Mucosa of rectum (tissue), 2 donors: ENCODE measurements around the gene CXCR5.

Experiments
- H3K27ac ChIP-seq, 2 donors: one replicate each; pipeline ENCODE4 v1.7.0; 2013; ENCODE audit warnings: inconsistent platforms in 2 of 2, low read depth in 2 of 2, low read length in 2 of 2
- H3K27me3 ChIP-seq, 2 donors: one replicate each; pipeline ENCODE4 v1.7.0; 2013; ENCODE audit warnings: low read length in 2 of 2; ENCODE audit not compliant: control insufficient read depth in 2 of 2, insufficient read depth in 2 of 2
- H3K36me3 ChIP-seq, 2 donors: one replicate each; pipeline ENCODE4 v1.7.0; 2013; ENCODE audit warnings: low read length in 2 of 2; ENCODE audit not compliant: control insufficient read depth in 2 of 2, insufficient read depth in 2 of 2
- H3K4me1 ChIP-seq, 2 donors: one replicate each; pipeline ENCODE4 v1.7.0; 2013; ENCODE audit warnings: low read length in 2 of 2, mild to moderate bottlenecking in 1 of 2; ENCODE audit not compliant: control insufficient read depth in 2 of 2, insufficient read depth in 2 of 2
- H3K4me3 ChIP-seq, 2 donors: one replicate each; pipeline ENCODE4 v1.7.0; 2013; ENCODE audit warnings: low read length in 2 of 2
- H3K9ac ChIP-seq, 2 donors: one replicate each; pipeline ENCODE4 v1.7.0; 2013; ENCODE audit warnings: low read length in 2 of 2, low read depth in 1 of 2, mild to moderate bottlenecking in 1 of 2
- H3K9me3 ChIP-seq, 2 donors: one replicate each; pipeline ENCODE4 v1.7.0; 2013; ENCODE audit warnings: low read length in 2 of 2; ENCODE audit not compliant: control insufficient read depth in 2 of 2
- donor health status: healthy.
- donor health status: Normal muscosa, but diverticular disease.

Gene CXCR5

DNA sequence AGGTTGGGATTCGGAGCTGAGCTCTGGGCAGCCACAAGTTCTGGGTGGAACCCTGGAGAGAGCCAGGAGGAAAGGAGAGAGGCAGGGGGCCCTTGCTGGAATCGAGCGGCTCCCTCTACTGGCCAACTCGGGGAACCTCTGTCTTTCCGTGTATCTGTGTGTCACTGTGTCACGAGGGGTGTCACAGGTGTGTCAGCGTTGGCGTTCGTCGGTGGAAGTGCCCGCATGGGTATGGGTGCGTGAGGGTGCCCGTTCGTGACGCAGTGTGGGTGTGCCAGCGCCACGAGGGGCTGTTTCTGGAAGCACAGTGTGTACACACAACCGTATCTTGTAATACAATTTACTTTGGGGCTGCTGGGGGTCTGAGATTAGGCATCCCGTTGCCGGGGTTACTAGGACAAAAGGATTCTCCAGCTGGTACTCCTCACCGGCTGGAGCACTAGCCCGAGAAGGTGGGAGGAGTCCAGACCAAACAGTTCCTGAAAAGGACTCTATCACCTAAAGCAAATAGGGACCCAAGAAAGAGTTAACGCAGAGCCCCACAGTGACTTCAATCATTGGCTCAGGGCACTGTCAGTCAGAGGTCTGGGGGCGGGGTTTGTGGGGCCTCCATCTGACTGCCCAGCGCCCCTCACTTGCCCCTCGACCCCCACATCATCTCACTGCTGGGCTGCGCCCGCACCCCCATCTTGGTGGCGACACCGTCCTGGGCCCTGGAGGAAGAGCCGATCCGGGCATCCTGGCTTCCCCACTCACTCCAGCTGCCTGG is 44.6 kb downstream of the CXCR5 start:
- H3K27me3 ChIP-seq, result peaks cover 0 to 2% of the 10 kb centered on the region in 2 donors
- H3K9ac ChIP-seq, result peak overlapping the region; percentile 83 to 90
- peaks cover 33 to 47% of the 10 kb centered on the region in 2 donors for H3K4me1 ChIP-seq
- H3K36me3 ChIP-seq, result no peaks in the 10 kb centered on the region
- H3K27ac ChIP-seq, result peak overlapping the region; percentile 98
- peak overlapping the region; percentile 85 to 88 for H3K4me3 ChIP-seq
- no peaks in the 10 kb centered on the region for H3K9me3 ChIP-seq

DNA sequence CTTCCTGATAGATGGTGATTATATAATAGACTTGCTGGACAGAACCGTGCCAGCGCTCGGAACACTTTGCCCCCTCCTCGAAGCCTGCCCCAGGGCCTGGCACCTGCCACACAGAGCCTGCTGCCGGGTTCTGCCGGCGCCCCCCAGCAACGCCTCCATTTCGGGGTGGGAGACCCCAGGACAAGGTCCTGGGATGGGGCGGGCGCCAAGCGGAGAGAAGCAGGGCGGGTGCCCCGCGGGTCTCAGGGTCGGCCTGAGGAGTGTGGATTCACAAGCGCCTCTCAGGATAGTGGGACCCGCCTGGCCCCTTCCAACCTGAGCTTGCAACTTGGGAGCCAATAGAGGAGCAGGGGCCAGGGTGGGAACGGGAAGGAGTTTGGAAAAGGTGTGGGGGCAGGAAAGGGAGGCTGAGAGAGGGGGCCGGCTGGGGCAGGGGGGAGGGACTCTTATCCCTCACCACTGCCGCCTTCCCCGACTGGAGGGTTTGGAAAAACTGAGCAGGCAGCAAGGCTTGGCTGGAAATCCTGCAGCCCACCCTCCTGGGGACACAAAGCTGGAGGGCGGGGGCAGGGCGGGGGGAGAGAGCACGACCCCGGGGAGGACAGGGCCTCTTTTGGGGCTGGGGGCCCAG is 45.3 kb downstream of the CXCR5 start:
- no peaks in the 10 kb centered on the region for H3K36me3 ChIP-seq
- H3K27ac ChIP-seq, result peak overlapping the region; percentile 98
- H3K4me1 ChIP-seq, result peaks cover 26 to 40% of the 10 kb centered on the region in 2 donors
- H3K9ac ChIP-seq, result peak overlapping the region; percentile 83 to 90
- H3K9me3 ChIP-seq, result no peaks in the 10 kb centered on the region
- peaks cover 0 to 2% of the 10 kb centered on the region in 2 donors for H3K27me3 ChIP-seq
- peak overlapping the region; percentile 85 to 88 for H3K4me3 ChIP-seq

DNA sequence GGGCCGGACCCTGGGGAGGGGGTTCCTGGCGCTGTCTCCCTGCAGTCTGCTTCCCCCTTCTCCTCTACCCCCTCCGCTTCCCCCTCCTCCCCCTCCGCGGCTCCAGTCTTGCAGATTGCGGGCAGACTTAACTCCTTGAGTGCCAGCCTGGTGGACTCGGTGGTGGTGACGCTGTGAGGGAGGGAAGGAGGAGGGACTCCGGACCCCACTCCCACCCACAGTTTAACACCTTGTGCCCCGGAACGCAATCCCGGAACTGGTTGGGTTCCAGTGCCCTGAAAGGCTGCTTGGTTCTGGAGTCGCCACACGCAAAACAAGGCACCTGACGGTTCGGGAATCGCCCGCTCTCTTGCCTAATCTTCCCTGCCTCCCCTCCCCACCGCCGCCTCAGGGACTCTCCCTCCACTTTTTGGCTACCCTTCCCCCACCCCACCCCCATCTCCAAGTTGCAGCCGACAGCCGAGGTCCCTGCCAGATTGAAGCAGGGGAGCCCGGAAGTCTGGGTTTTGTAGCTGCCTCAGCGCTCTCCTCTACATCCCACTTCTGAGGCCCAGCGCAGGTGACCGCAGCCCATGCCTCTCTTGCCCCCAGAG is 45.9 kb downstream of the CXCR5 start:
- Histone ChIP-seq H3K9me3 (no peaks in the 10 kb centered on the region), H3K4me3 (peak overlapping the region; percentile 85 to 88), H3K4me1 (peaks cover 22 to 38% of the 10 kb centered on the region in 2 donors), H3K9ac (peak overlapping the region; percentile 90 to 91), H3K27ac (peak overlapping the region; percentile 98), H3K27me3 (peaks cover 0 to 2% of the 10 kb centered on the region in 2 donors), H3K36me3 (no peaks in the 10 kb centered on the region)

DNA sequence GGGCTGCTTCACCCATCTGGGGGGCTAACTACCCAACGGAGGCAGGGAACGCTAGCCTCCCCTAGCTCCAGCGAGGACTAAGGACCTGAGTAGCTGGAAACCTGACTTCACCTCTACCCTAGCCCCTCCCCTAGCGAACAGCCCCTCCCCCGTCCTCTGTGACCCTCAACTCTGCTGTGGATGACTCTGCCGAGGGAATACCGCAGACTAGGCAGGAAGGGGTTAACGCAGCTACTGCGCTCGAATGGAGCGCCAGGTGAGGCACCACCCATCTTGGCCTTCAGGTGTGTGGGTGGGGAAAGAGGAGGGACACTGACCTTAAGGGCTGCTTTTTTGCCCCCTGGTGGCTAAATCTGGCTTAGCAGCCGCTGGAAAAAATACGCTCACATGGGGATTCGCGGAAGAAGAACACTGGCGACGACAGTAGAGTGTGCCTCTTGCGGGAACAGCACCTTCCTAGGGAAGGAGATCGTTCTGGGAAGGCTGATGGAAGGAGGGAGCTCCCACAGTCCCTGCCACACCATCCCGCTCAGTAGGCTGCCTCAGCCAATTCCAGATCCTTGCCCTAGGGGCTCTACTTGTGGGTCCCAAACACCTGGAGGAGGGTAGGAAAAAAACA is 46.5 kb downstream of the CXCR5 start:
- peaks cover 0 to 2% of the 10 kb centered on the region in 2 donors for H3K27me3 ChIP-seq
- H3K36me3 ChIP-seq, result no peaks in the 10 kb centered on the region
- H3K4me3 ChIP-seq, result peak overlapping the region; percentile 85 to 88
- peak overlapping the region; percentile 98 for H3K27ac ChIP-seq
- H3K9ac ChIP-seq, result peak overlapping the region; percentile 90 to 91
- no peaks in the 10 kb centered on the region for H3K9me3 ChIP-seq
- H3K4me1 ChIP-seq, result peaks cover 22 to 33% of the 10 kb centered on the region in 2 donors

DNA sequence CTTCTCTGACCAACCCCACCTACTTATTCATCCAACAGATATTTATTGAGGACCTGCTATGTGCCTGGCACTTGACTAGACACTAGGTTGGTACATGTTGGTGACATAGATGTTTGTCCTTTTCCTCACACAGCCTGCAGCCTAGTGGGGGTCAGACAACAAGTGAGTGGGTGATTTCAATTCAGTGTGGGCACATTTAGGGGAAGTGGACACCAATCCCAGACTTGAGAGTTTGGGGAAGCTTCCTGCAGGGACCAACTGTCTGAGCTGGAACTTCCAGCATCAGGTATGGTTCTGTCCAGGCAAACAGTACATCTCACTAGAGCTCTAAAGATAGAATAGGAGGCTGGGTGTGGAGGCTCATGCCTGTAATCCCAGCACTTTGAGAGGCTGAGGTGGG is 47.9 kb downstream of the CXCR5 start:
- no peaks in the 10 kb centered on the region for H3K36me3 ChIP-seq
- no peak overlapping the region for H3K4me3 ChIP-seq
- no peak overlapping the region for H3K27ac ChIP-seq
- H3K9me3 ChIP-seq, result no peaks in the 10 kb centered on the region
- peaks cover 18 to 27% of the 10 kb centered on the region in 2 donors for H3K4me1 ChIP-seq
- no peak overlapping the region for H3K9ac ChIP-seq
- peaks cover 0 to 3% of the 10 kb centered on the region in 2 donors for H3K27me3 ChIP-seq

DNA sequence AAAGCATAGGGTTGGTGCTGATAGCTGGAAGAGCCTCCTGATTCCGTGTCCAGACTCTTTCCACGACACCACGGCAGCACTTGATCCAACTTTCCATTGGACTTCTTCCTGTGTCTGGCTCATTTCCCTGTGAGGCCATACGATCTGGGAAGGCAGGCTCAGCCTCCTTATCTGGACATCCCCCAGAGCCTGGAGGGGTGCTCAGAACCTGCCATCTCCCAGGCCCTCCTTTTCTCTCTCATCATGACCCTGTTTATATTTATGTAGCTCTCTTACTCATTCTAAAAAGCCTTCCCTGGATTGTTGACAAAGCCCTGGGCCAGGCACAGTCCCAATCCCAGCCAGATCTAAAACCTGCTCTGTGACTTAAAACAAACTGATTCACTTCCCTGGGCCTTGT is 49.8 kb downstream of the CXCR5 start:
- Histone ChIP-seq H3K4me3 (no peak overlapping the region), H3K27me3 (peaks cover 0 to 4% of the 10 kb centered on the region in 2 donors), H3K9me3 (no peaks in the 10 kb centered on the region), H3K9ac (no peak overlapping the region), H3K36me3 (no peaks in the 10 kb centered on the region), H3K27ac (no peak overlapping the region), H3K4me1 (peaks cover 9 to 10% of the 10 kb centered on the region in 2 donors)

DNA sequence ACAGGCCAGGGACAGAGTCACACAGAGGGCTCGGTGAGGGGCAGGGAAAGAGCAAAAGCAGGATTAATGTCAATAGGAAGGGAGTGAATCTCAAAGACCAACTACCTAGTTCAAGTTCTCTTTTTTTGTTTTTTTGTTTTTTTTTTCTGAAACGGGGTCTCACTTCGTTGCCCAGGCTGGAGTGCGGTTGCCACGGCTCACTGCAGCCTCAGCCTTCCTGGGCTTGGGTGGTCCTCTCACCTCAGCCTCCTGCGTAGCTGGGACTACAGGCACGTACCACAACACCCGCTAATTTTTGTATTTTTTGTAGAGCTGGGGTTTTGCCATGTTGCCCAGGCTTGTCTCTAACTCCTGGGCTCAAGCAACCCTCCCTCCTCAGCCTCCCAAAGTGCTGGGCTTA is 51.7 kb downstream of the CXCR5 start:
- no peak overlapping the region for H3K27ac ChIP-seq
- H3K4me3 ChIP-seq, result no peak overlapping the region
- peaks cover 0 to 4% of the 10 kb centered on the region in 2 donors for H3K27me3 ChIP-seq
- no peaks in the 10 kb centered on the region for H3K36me3 ChIP-seq
- H3K4me1 ChIP-seq, result peaks cover 4 to 9% of the 10 kb centered on the region in 2 donors
- no peaks in the 10 kb centered on the region for H3K9me3 ChIP-seq
- no peak overlapping the region for H3K9ac ChIP-seq

DNA sequence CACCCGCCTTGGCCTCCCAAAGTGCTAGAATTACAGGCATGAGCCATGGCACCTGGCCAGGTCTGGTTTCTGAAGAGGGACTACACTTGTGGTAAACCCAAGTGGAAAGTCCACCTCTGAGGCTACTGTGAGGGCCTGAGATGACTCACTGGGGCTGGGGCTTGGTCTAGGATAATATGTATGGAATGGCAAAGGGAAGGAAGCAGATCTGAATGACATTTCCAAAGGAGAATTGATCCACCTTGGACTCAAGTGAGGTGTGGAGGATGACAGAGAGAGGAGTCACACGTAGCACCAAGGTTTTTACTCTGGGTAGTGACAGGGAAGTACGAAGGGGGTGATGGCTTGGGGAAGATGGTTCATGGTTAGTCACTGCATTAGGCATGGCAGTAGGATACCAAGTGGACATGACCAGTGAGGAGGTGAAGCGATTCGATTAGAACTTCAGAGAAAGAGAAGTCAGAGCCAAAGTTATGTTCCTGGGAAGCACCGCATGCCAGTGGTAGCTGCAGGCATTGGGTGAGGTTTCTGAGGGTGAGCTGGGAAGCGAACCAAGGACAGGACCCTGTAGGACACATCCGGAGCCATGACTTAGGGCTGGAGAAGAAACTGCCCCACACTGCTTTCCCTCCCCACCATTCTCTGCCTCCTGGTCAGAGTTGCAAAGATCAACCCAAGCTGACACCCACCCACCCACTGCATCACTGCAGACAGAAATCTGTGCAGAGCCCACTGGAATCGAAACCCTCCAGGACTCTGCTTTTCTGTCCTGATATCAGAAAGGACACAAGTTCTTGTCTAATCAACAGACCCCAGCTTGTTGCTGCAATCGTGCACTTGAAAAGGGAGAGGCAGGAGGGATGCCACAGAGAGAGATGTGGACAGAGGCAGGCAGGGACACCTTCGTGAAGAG is 55.1 kb downstream of the CXCR5 start:
- Histone ChIP-seq H3K9ac (no peak overlapping the region), H3K4me1 (peaks cover 0 to 2% of the 10 kb centered on the region in 2 donors), H3K27me3 (peaks cover 0 to 2% of the 10 kb centered on the region in 2 donors), H3K9me3 (no peaks in the 10 kb centered on the region), H3K36me3 (no peaks in the 10 kb centered on the region), H3K4me3 (no peak overlapping the region), H3K27ac (no peak overlapping the region)

DNA sequence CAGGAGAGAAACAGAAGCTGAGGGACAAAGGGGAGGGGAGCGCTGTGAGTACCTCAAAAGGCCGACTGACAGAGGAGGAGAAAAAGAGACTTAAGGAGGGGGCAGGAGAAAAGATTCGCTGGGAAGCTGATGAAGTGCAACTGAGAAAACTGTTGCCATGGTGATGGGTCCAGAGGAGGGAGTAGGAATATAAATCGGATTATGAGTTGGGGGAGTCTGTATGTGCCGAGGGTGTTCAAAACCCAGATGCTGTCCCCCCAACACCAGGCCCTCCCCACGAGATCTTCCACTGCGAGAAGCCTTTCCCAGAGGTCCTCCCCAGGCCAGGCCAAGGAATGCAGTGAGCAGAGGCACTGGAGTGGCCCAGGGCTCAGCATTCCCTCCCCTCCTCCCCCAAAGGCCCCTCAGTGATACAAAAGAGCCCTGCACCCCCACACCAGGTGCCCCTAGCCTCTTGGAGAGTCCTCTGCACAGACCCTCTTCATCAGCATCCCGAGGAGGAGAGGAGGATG is 55.8 kb downstream of the CXCR5 start:
- no peak overlapping the region for H3K27ac ChIP-seq
- no peaks in the 10 kb centered on the region for H3K36me3 ChIP-seq
- H3K9me3 ChIP-seq, result no peaks in the 10 kb centered on the region
- peaks cover 0 to 2% of the 10 kb centered on the region in 2 donors for H3K27me3 ChIP-seq
- no peak overlapping the region for H3K4me3 ChIP-seq
- peaks cover 0 to 2% of the 10 kb centered on the region in 2 donors for H3K4me1 ChIP-seq
- H3K9ac ChIP-seq, result no peak overlapping the region
